Adrenal gland (tissue), 19 donors: ENCODE measurements around the gene TCN1. TPM values are rescaled to one million over a fixed set of nuclear protein-coding genes. Genes with fewer than 3 reads are reported as not detected.
"Not testable (repeated sequence)": the region's sequence is repeated elsewhere in the genome, so short reads cannot be mapped to it uniquely, and the experiment has no call there.

ENCODE experiments used
- DNase-seq, 7 donors: peaks; one replicate each; pipeline ENCODE4 v3.0.0-alpha.2; 2019 to 2020
- H3K27ac ChIP-seq, 5 donors: fragments of 200-600 bp; sonication (generic) in 4 of 5; 1 replicate in 3 of 5; 2 replicates in 2 of 5; pipeline versions ENCODE4 v1.5.1 to v1.8.0; 2016 to 2020; ENCODE audit warnings: mild to moderate bottlenecking in 1 of 5
- H3K27me3 ChIP-seq: fragments of 200-600 bp; 2 replicates; pipeline ENCODE4 v1.8.0; 2021
- H3K36me3 ChIP-seq, 2 donors: fragments of 200-600 bp; replicated peaks in 1 of 2; 1 replicate in 1 of 2; 2 replicates in 1 of 2; pipeline versions ENCODE4 v1.5.1 to v1.8.0; 2018 to 2022
- H3K4me1 ChIP-seq, 2 donors: fragments of 200-600 bp; replicated peaks in 1 of 2; 1 replicate in 1 of 2; 2 replicates in 1 of 2; pipeline versions ENCODE4 v1.5.1 to v1.8.0; 2018 to 2021
- H3K4me3 ChIP-seq, 4 donors: fragments of 200-600 bp; sonication (generic) in 3 of 4; one replicate each; pipeline ENCODE4 v1.5.1; 2016 to 2018
- H3K9me3 ChIP-seq, 3 donors: fragments of 200-600 bp; sonication (generic) in 1 of 3; replicated peaks in 1 of 3; 1 replicate in 2 of 3; 2 replicates in 1 of 3; pipeline versions ENCODE4 v1.5.1 to v1.8.0; 2016 to 2021
- CTCF ChIP-seq, 6 experiments: fragments of 450-650 bp in 4 of 6; fragments of 200-600 bp in 2 of 6; sonication (generic) in 1 of 6; IDR thresholded peaks; 1 replicate in 5 of 6; 2 replicates in 1 of 6; pipeline versions ENCODE4 v1.5.1 to v1.8.0; 2016 to 2021; ENCODE audit warnings: antibody characterized with exemption in 6 of 6, mild to moderate bottlenecking in 2 of 6, moderate library complexity in 1 of 6
- POLR2A ChIP-seq, 2 donors: fragments of 450-650 bp; IDR thresholded peaks; one replicate each; pipeline ENCODE4 v1.6.1; 2017; ENCODE audit warnings: antibody characterized with exemption in 2 of 2, mild to moderate bottlenecking in 2 of 2, moderate library complexity in 1 of 2
- WGBS, 4 donors: extraction: QIAGEN DNeasy Blood & Tissue Kit in 2 of 4; methylation state at CpG; one replicate each; pipeline versions ENCODE4 v1.1.5 to v1.1.7; 2013 to 2017; 5-methylcytosine and 5-hydroxymethylcytosine counted together
- intact Hi-C, 2 donors: fragments of 100-400 bp; cut with DNase I; formaldehyde crosslinking; loops; one replicate each; pipeline versions ENCODE4 v1.14.1 to v1.15.0; 2022 to 2023
- long read RNA-seq, 10 donors: library from polyadenylated mRNA in 3 of 10; unstranded in 2 of 10; stranded (forward) in 1 of 10; transcript quantifications; one replicate each; pipeline ENCODE4 v2.0.0 and lab custom pipeline, GENCODE V29; 2021 to 2026
- polyA plus RNA-seq, 3 donors: library from polyadenylated mRNA; stranded (reverse); fragments of 200-250 nt in 2 of 3; fragments of 350-450 nt in 1 of 3; fragmentation: Illumina TruSeq in 1 of 3; extraction: RNeasy Lipid Tissue Mini Kit (QIAGEN cat#74804) in 1 of 3; gene quantifications; one replicate each; pipeline ENCODE4 v1.2.3, GENCODE V29; 2013 to 2014
- total RNA-seq, 9 donors: library from RNA; depleted of rRNA in 4 of 9; stranded (reverse); fragments of >200 nt in 4 of 9; fragments of 120-200 nt in 1 of 9; fragmentation: NEBNext Ultra II Directional in 1 of 9; extraction: Animal tissue kit (Norgen Biotek cat#: 25700) in 1 of 9; gene quantifications; one replicate each; pipeline versions ENCODE4 v1.1.0 to v1.2.4, GENCODE V29; 2013 to 2023
- donor health status: healthy with polysubstance abuse.
- donor health status: Bipolar disorder and iron deficiency.
- donor health status: DM: yes; HTN: yes; CAD: no.
- donor health status: DM: no; HTN: no; CAD: no.
- donor health status: DM: no; HTN: no; CAD: no.
- donor health status: DM: yes; HTN: yes; CAD: no.

TCN1 gene
- total RNA-seq (under 1 TPM in 2 of 9 donors, not detected in 7; 0.32 to 0.78 TPM), polyA plus RNA-seq (not detected)
- long read RNA-seq, donor 1, result 0 reads
- long read RNA-seq, donor 2, result 0 reads
- long read RNA-seq, donor 3, result 0 reads
- long read RNA-seq, donor 4, result 0 reads
- long read RNA-seq, donor 5, result 0 reads
- long read RNA-seq, donor 6, result 0 reads
- long read RNA-seq, donor 7, result 0 reads
- long read RNA-seq, donor 8, partial matches to known transcripts, result 0 of 1 reads
- long read RNA-seq, donor 8, other reads (novel, unspliced or antisense), result 0 of 1 reads
- long read RNA-seq, donor 9, result 0 reads
- long read RNA-seq, donor 10, result 0 reads

GRCh38 chr11:59866397-59866796, at the start of gene TCN1:
Gene TCN1 (minus strand): TSS chr11:59866487. CDS start chr11:59866470, 17 bp downstream.
- intact Hi-C loops, result no loop called here
- Histone ChIP-seq H3K36me3 (no peaks in the 10 kb centered on the region), H3K27me3 (no peaks in the 10 kb centered on the region), H3K27ac (no peak within 1 kb of the TSS), H3K9me3 (peaks cover 0 to 6% (median 0%) of the 10 kb centered on the region in 3 donors), H3K4me1 (no peaks in the 10 kb centered on the region), H3K4me3 (no peak within 1 kb of the TSS)
- 54 to 65% (median 61%) methylated on average over 3 of the region's 3 CpGs for WGBS, 4 donors
- no peak for DNase-seq
- no peak for TF ChIP-seq POLR2A (IDR thresholded peaks at IDR 0.05)
- no peak for TF ChIP-seq CTCF (IDR thresholded peaks at IDR 0.05)

- H3K9me3 ChIP-seq, H3K27ac ChIP-seq, H3K27me3 ChIP-seq, H3K36me3 ChIP-seq, intact Hi-C loops, H3K4me1 ChIP-seq, DNase-seq, H3K4me3 ChIP-seq: not testable (repeated sequence)
- WGBS, 4 donors, result 66 to 100% (median 91%) methylated on average over 2 of the region's 2 CpGs
Observed at GRCh38 chr11:59903569-59903968, 37.3 kb upstream of the TCN1 start.

- Histone ChIP-seq H3K27ac (no peak overlapping the region), H3K27me3 (no peaks in the 10 kb centered on the region), H3K4me1 (no peaks in the 10 kb centered on the region), H3K9me3 (no peaks in the 10 kb centered on the region), H3K36me3 (no peaks in the 10 kb centered on the region), H3K4me3 (no peak overlapping the region)
- TF ChIP-seq POLR2A (IDR thresholded peaks at IDR 0.05), result no peak
- TF ChIP-seq CTCF (IDR thresholded peaks at IDR 0.05), result no peak
- peak in 1 of 7 donors; percentile 67 for DNase-seq
- 18 to 27% (median 21%) methylated on average over 1 of the region's 1 CpG for WGBS, 4 donors
- intact Hi-C loops, result no loop called here
Observed at GRCh38 chr11:59901306-59901705, 35.0 kb upstream of the TCN1 start.

- DNase-seq, result no peak
- no peak for TF ChIP-seq POLR2A (IDR thresholded peaks at IDR 0.05)
- H3K4me1 ChIP-seq, result no peaks in the 10 kb centered on the region
- no peak overlapping the region for H3K4me3 ChIP-seq
- intact Hi-C loops, result no loop called here
- H3K9me3 ChIP-seq, result no peaks in the 10 kb centered on the region
- H3K27ac ChIP-seq, result no peak overlapping the region
- H3K27me3 ChIP-seq, result no peaks in the 10 kb centered on the region
- 62 to 73% (median 66%) methylated on average over 6 of the region's 6 CpGs for WGBS, 4 donors
- H3K36me3 ChIP-seq, result no peaks in the 10 kb centered on the region
Observed at GRCh38 chr11:59900366-59901126, 34.3 kb upstream of the TCN1 start.

- H3K36me3 ChIP-seq, result no peaks in the 10 kb centered on the region
- no peaks in the 10 kb centered on the region for H3K9me3 ChIP-seq
- H3K27me3 ChIP-seq, result no peaks in the 10 kb centered on the region
- no peak for TF ChIP-seq POLR2A (IDR thresholded peaks at IDR 0.05)
- no peaks in the 10 kb centered on the region for H3K4me1 ChIP-seq
- H3K27ac ChIP-seq, result no peak overlapping the region
- H3K4me3 ChIP-seq, result no peak overlapping the region
- intact Hi-C loops, result no loop called here
- DNase-seq, result no peak
- 70 to 77% (median 73%) methylated on average over 9 to 11 of the region's 11 CpGs for WGBS, 4 donors
Observed at GRCh38 chr11:59899532-59899931, 33.2 kb upstream of the TCN1 start.
